GM12801 (cell line): ENCODE measurements around the gene DIPK1B.

ENCODE experiments used
- CTCF ChIP-seq: IDR thresholded peaks from one replicate; pipeline ENCODE4 v1.5.1; 2011; ENCODE audit warnings: control low read depth; ENCODE audit not compliant: insufficient read length; ENCODE audit errors: extremely low read depth

DIPK1B gene

GRCh38 chr9:136728548-136729123 lies 16.3 kb downstream of the DIPK1B start:
- no peak for TF ChIP-seq CTCF

GRCh38 chr9:136729144-136729543 lies 16.8 kb downstream of the DIPK1B start:
- no peak for TF ChIP-seq CTCF

- no peak for TF ChIP-seq CTCF
Measured at GRCh38 chr9:136729926-136730325, 17.6 kb downstream of the DIPK1B start.

GRCh38 chr9:136732444-136733178 lies 20.2 kb downstream of the DIPK1B start:
- TF ChIP-seq CTCF, result no peak

- TF ChIP-seq CTCF, result no peak
Measured at GRCh38 chr9:136733611-136734010, 21.2 kb downstream of the DIPK1B start.

- TF ChIP-seq CTCF, result no peak
Measured at GRCh38 chr9:136734837-136735496, 22.6 kb downstream of the DIPK1B start.

- no peak for TF ChIP-seq CTCF
Measured at GRCh38 chr9:136735812-136736480, 23.6 kb downstream of the DIPK1B start.
